Osteoblast (primary cell): ENCODE measurements around the gene PMEL. TPM values are rescaled to one million over a fixed set of nuclear protein-coding genes. Genes with fewer than 3 reads are reported as not detected.
A peak's percentile ranks its signal among the peaks of the same experiment; 100 is the strongest.

Source experiments
- DNase-seq: peaks from one replicate; pipeline ENCODE4 v3.0.0; 2011; ENCODE audit warnings: low spot score, mixed read lengths; ENCODE audit not compliant: insufficient read length; ENCODE audit errors: missing footprints
- H2AFZ ChIP-seq: 2 replicates; pipeline ENCODE4 v1.6.0; 2011; ENCODE audit warnings: mild to moderate bottlenecking, low read length
- H3K27ac ChIP-seq: 2 replicates; pipeline ENCODE4 v1.5.1; 2011; ENCODE audit warnings: mild to moderate bottlenecking, low read depth, low read length, moderate library complexity
- H3K27me3 ChIP-seq: 2 replicates; pipeline ENCODE4 v1.6.0; 2012; ENCODE audit warnings: mild to moderate bottlenecking, control low read depth, inconsistent platforms, low read length, moderate library complexity; ENCODE audit not compliant: insufficient read depth
- H3K36me3 ChIP-seq: 2 replicates; pipeline ENCODE4 v1.5.1; 2011; ENCODE audit warnings: mild to moderate bottlenecking, low read length, control low read depth, moderate library complexity; ENCODE audit not compliant: insufficient read depth
- H3K4me1 ChIP-seq: 2 replicates; pipeline ENCODE4 v1.5.1; 2011; ENCODE audit warnings: mild to moderate bottlenecking, low read length, control low read depth, moderate library complexity; ENCODE audit not compliant: insufficient read depth
- H3K4me2 ChIP-seq: 2 replicates; pipeline ENCODE4 v1.6.0; 2011; ENCODE audit warnings: mild to moderate bottlenecking, low read length; ENCODE audit not compliant: insufficient read depth
- H3K4me3 ChIP-seq: fragments of 200-600 bp; sonication (generic); 3 replicates; pipeline ENCODE4 v1.5.1; 2012; ENCODE audit warnings: mild to moderate bottlenecking, low read length, inconsistent platforms; ENCODE audit not compliant: insufficient read depth
- H3K79me2 ChIP-seq: 2 replicates; pipeline ENCODE4 v1.6.0; 2012; ENCODE audit warnings: mild to moderate bottlenecking, low read length, control low read depth, inconsistent platforms; ENCODE audit not compliant: insufficient read depth
- H3K9me3 ChIP-seq: 2 replicates; pipeline ENCODE4 v1.5.1; 2011; ENCODE audit warnings: low read depth, low read length, control low read depth
- H4K20me1 ChIP-seq: 2 replicates; pipeline ENCODE4 v1.6.0; 2012; ENCODE audit warnings: mild to moderate bottlenecking, low read length, control low read depth; ENCODE audit not compliant: insufficient read depth
- CTCF ChIP-seq: IDR thresholded peaks from 2 replicates; pipeline ENCODE4 v1.5.1; 2011; ENCODE audit warnings: mild to moderate bottlenecking, low read depth, low read length, moderate library complexity; ENCODE audit errors: extremely low read depth
- total RNA-seq: library from RNA; depleted of rRNA; stranded (reverse); fragments of >200 nt; gene quantifications from 2 replicates; pipeline ENCODE4 v1.2.3, GENCODE V29; 2012

Gene PMEL
- total RNA-seq, 1 donor: 0.72 TPM

- H3K27me3 ChIP-seq: no peaks in the 10 kb centered on the region
- H3K4me3 ChIP-seq: no peak overlapping the region
- no peak for DNase-seq
- H3K36me3 ChIP-seq: peaks cover 49% of the 10 kb centered on the region
- no peak overlapping the region for H3K27ac ChIP-seq
- no peak for TF ChIP-seq CTCF
- H3K79me2 ChIP-seq: no peaks in the 10 kb centered on the region
- no peak overlapping the region for H2AFZ ChIP-seq
- H3K4me1 ChIP-seq: peaks cover 5% of the 10 kb centered on the region
- no peak overlapping the region for H3K4me2 ChIP-seq
- no peaks in the 10 kb centered on the region for H3K9me3 ChIP-seq
- no peaks in the 10 kb centered on the region for H4K20me1 ChIP-seq
Observed at GRCh38 chr12:55942055-55942454, 23.8 kb downstream of the PMEL start.

- no peaks in the 10 kb centered on the region for H3K79me2 ChIP-seq
- peaks cover 5% of the 10 kb centered on the region for H3K4me1 ChIP-seq
- peak; percentile 93 for DNase-seq
- H4K20me1 ChIP-seq: no peaks in the 10 kb centered on the region
- H3K36me3 ChIP-seq: peaks cover 49% of the 10 kb centered on the region
- H3K4me2 ChIP-seq: peak overlapping the region; percentile 64
- TF ChIP-seq CTCF: peak; percentile 91
- H2AFZ ChIP-seq: peak overlapping the region; percentile 83
- H3K27ac ChIP-seq: no peak overlapping the region
- peak overlapping the region; percentile 13 for H3K4me3 ChIP-seq
- H3K9me3 ChIP-seq: no peaks in the 10 kb centered on the region
- H3K27me3 ChIP-seq: no peaks in the 10 kb centered on the region
Observed at GRCh38 chr12:55940065-55940732, 25.6 kb downstream of the PMEL start.

- H3K36me3 ChIP-seq: peaks cover 44% of the 10 kb centered on the region
- peaks cover 2% of the 10 kb centered on the region for H3K79me2 ChIP-seq
- no peaks in the 10 kb centered on the region for H4K20me1 ChIP-seq
- H3K9me3 ChIP-seq: no peaks in the 10 kb centered on the region
- H3K4me1 ChIP-seq: peaks cover 13% of the 10 kb centered on the region
- no peak for DNase-seq
- no peak overlapping the region for H3K4me3 ChIP-seq
- no peaks in the 10 kb centered on the region for H3K27me3 ChIP-seq
- H3K27ac ChIP-seq: no peak overlapping the region
- TF ChIP-seq CTCF: no peak
- no peak overlapping the region for H3K4me2 ChIP-seq
- no peak overlapping the region for H2AFZ ChIP-seq
Observed at GRCh38 chr12:55938826-55939501, 26.9 kb downstream of the PMEL start.

DNA sequence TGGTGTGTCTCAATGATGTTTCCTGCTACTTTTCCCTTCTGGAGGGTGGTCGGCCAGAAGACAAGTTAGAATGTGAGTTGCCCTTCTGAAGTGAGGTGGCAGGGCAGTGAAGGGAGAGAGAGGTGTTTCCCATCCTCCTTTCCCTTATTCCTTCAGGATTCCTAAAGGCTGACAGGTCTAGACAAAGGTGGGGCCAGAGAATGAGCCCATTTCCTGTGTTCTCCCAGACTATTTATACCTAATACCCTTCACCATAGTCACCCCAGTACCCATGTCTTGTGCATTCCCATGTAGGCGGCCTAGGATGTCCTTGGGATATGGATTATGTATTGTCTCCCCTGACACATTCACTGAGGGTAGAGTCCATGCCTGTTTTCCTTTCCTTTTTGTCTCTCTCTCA, 27.9 kb downstream of the PMEL start:
- Histone ChIP-seq H3K9me3 (no peaks in the 10 kb centered on the region), H2AFZ (no peak overlapping the region), H3K27me3 (no peaks in the 10 kb centered on the region), H3K4me2 (no peak overlapping the region), H3K4me3 (no peak overlapping the region), H3K36me3 (peaks cover 35% of the 10 kb centered on the region), H3K79me2 (peaks cover 7% of the 10 kb centered on the region), H4K20me1 (no peaks in the 10 kb centered on the region), H3K4me1 (peaks cover 22% of the 10 kb centered on the region), H3K27ac (no peak overlapping the region)
- DNase-seq: peak; percentile 74
- TF ChIP-seq CTCF: no peak
